Breast epithelium (tissue), 4 donors: ENCODE data around the gene TLCD1. TPM values are rescaled to one million over a fixed set of nuclear protein-coding genes. Genes with fewer than 3 reads are reported as not detected.

Source experiments
- DNase-seq, 2 donors: peaks; one replicate each; pipeline ENCODE4 v3.0.0-alpha.2; 2019; ENCODE audit warnings: low spot score in 2 of 2
- H3K27ac ChIP-seq, 2 donors: fragments of 200-600 bp; sonication (generic) in 1 of 2; one replicate each; pipeline ENCODE4 v1.5.1; 2016 to 2019; ENCODE audit warnings: mild to moderate bottlenecking in 1 of 2
- H3K27me3 ChIP-seq, 2 donors: fragments of 200-600 bp; sonication (generic) in 1 of 2; one replicate each; pipeline versions ENCODE4 v1.5.1 to v1.6.0; 2017 to 2019; ENCODE audit warnings: control low read depth in 1 of 2, mild to moderate bottlenecking in 1 of 2
- H3K36me3 ChIP-seq: fragments of 200-600 bp; one replicate; pipeline ENCODE4 v1.5.1; 2019
- H3K4me1 ChIP-seq, 2 donors: fragments of 200-600 bp; sonication (generic); one replicate each; pipeline ENCODE4 v1.5.1; 2016 to 2019; ENCODE audit warnings: control low read depth in 1 of 2
- H3K4me3 ChIP-seq, 3 donors: fragments of 200-600 bp; sonication (generic); 1 replicate in 2 of 3; 2 replicates in 1 of 3; pipeline ENCODE4 v1.5.1; 2016 to 2019; ENCODE audit warnings: mild to moderate bottlenecking in 3 of 3, moderate library complexity in 2 of 3
- H3K9me3 ChIP-seq, 2 donors: fragments of 200-600 bp; sonication (generic) in 1 of 2; one replicate each; pipeline ENCODE4 v1.5.1; 2016 to 2019; ENCODE audit warnings: control low read depth in 1 of 2
- CTCF ChIP-seq, 3 donors: fragments of 450-650 bp; IDR thresholded peaks; one replicate each; pipeline ENCODE4 v1.5.1; 2016 to 2017; ENCODE audit warnings: antibody characterized with exemption in 3 of 3, mild to moderate bottlenecking in 3 of 3, moderate library complexity in 3 of 3
- POLR2A ChIP-seq: fragments of 450-650 bp; IDR thresholded peaks from one replicate; pipeline ENCODE4 v1.6.1; 2016; ENCODE audit warnings: antibody characterized with exemption, mild to moderate bottlenecking, moderate library complexity
- POLR2AphosphoS5 ChIP-seq, 3 donors: sonication (generic); formaldehyde crosslinking; IDR thresholded peaks; one replicate each; pipeline ENCODE4 v1.6.1; 2017; ENCODE audit warnings: antibody characterized with exemption in 3 of 3
- intact Hi-C: fragments of 100-400 bp; cut with DNase I; formaldehyde crosslinking; loops from one replicate; pipeline ENCODE4 v1.15.1; 2023; ENCODE audit warnings: low total_unique reads
- total RNA-seq, 3 donors: library from RNA; depleted of rRNA; stranded (reverse); fragments of >200 nt; gene quantifications; one replicate each; pipeline ENCODE4 v1.1.0, GENCODE V29; 2016

TLCD1 gene
- total RNA-seq, 3 donors from 2014 or later, result 2.4 to 8.3 (median 3.9) TPM

- no peaks in the 10 kb centered on the region for H3K27me3 ChIP-seq
- H3K36me3 ChIP-seq, result no peaks in the 10 kb centered on the region
- TF ChIP-seq CTCF (IDR thresholded peaks at IDR 0.05) (no peak), POLR2AphosphoS5 (IDR thresholded peaks at IDR 0.05) (no peak), POLR2A (no peak)
- H3K4me3 ChIP-seq, result peak overlapping the region; percentile 61 to 77 (median 76)
- H3K27ac ChIP-seq, result peak overlapping the region; percentile 90 to 93
- DNase-seq, result no peak
- intact Hi-C loops, result no loop called here
- peaks cover 0 to 10% of the 10 kb centered on the region in 2 donors for H3K4me1 ChIP-seq
- no peaks in the 10 kb centered on the region for H3K9me3 ChIP-seq
Observed at GRCh38 chr17:28712032-28712704, 13.9 kb downstream of the TLCD1 start.

- intact Hi-C loops, result no loop called here
- H3K27ac ChIP-seq, result peak within 1 kb of the TSS; percentile 90 to 93
- no peaks in the 10 kb centered on the region for H3K27me3 ChIP-seq
- no peaks in the 10 kb centered on the region for H3K9me3 ChIP-seq
- DNase-seq, result no peak
- TF ChIP-seq CTCF (IDR thresholded peaks at IDR 0.05), result no peak
- H3K36me3 ChIP-seq, result no peaks in the 10 kb centered on the region
- H3K4me1 ChIP-seq, result peaks cover 0 to 8% of the 10 kb centered on the region in 2 donors
- peak within 1 kb of the TSS; percentile 61 to 77 (median 76) for H3K4me3 ChIP-seq
Observed at GRCh38 chr17:28711723-28712031, 14.4 kb downstream of the TLCD1 start, which contains the start of gene PROCA1. TSS of gene PROCA1 (minus strand) at chr17:28711888. CDS start at chr17:28711660, 228 bp downstream.

GRCh38 chr17:28710861-28711722 is 14.9 kb downstream of the TLCD1 start:
- peak; percentile 68 to 83 for DNase-seq
- H3K27ac ChIP-seq, result peak overlapping the region; percentile 90 to 93
- peak overlapping the region; percentile 61 to 77 (median 76) for H3K4me3 ChIP-seq
- H3K36me3 ChIP-seq, result no peaks in the 10 kb centered on the region
- intact Hi-C loops, result no loop called here
- TF ChIP-seq POLR2AphosphoS5 (IDR thresholded peaks at IDR 0.05) (peak; percentile 30 to 48 (median 40)), CTCF (IDR thresholded peaks at IDR 0.05) (no peak)
- H3K9me3 ChIP-seq, result no peaks in the 10 kb centered on the region
- no peaks in the 10 kb centered on the region for H3K27me3 ChIP-seq
- peaks cover 0 to 2% of the 10 kb centered on the region in 2 donors for H3K4me1 ChIP-seq

- intact Hi-C loops, result no loop called here
- no peak for DNase-seq
- H3K4me3 ChIP-seq, result no peak overlapping the region
- peaks cover 3% of the 10 kb centered on the region for H3K36me3 ChIP-seq
- H3K9me3 ChIP-seq, result no peaks in the 10 kb centered on the region
- TF ChIP-seq POLR2AphosphoS5 (IDR thresholded peaks at IDR 0.05) (no peak), CTCF (IDR thresholded peaks at IDR 0.05) (no peak), POLR2A (no peak)
- no peaks in the 10 kb centered on the region for H3K27me3 ChIP-seq
- H3K27ac ChIP-seq, result no peak overlapping the region
- H3K4me1 ChIP-seq, result no peaks in the 10 kb centered on the region
Observed at GRCh38 chr17:28707339-28707720, 18.7 kb downstream of the TLCD1 start.
